GM21737 (cell line): ENCODE measurements around the gene PLBD2.
"Not testable (repeated sequence)": the region's sequence is repeated elsewhere in the genome, so short reads cannot be mapped to it uniquely, and the experiment has no call there.

Experiments
- ATAC-seq: cut with Tn5 transposase; IDR thresholded peaks from one replicate; pipeline ENCODE4 v1.9.1; 2021; ENCODE audit warnings: mild to moderate bottlenecking, moderate library complexity; ENCODE audit not compliant: unreplicated experiment

The PLBD2 gene

DNA sequence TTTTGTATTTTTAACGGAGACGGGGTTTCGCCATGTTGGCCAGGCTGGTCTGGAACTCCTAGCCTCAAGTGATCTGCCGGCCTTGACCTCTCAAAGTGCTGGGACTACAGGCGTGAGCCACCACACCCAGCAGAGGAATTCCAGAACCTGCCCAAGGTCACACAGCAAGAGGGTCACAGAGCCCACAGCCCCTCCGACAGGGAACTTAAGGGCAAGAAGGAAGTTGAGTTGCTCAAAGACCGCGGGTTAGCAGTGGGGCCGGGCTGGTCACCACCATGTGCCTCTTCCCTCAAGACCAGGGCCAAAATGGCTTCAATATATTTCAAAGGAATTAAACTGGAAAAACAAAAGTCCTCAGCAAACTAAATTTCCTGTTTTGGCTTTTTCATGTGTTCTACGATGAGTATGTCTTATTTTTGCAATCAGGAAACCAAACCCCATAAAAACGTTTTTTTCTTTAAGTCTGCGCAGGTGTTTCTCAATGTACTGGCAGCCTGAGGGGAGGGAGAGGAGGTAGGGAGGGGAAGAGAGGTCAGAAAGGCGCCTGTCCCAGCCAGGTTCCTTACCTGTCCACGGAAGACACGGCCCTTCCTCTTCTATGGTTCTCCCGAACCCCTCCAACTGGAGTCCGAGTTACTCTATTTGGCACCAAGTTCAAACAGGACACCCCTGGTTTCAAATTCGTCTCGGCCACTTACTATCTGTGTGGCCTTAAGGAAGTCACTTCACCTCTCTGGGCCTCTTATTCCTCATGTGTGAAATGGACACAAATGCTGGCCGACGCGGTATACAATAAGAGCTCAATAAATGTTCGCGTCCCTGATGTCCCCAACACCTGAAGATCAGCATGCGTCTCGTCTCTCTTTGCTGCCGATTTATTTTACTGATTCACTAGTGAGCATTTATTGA, 24.3 kb upstream of the PLBD2 start:
- peak; percentile 10 for ATAC-seq

DNA sequence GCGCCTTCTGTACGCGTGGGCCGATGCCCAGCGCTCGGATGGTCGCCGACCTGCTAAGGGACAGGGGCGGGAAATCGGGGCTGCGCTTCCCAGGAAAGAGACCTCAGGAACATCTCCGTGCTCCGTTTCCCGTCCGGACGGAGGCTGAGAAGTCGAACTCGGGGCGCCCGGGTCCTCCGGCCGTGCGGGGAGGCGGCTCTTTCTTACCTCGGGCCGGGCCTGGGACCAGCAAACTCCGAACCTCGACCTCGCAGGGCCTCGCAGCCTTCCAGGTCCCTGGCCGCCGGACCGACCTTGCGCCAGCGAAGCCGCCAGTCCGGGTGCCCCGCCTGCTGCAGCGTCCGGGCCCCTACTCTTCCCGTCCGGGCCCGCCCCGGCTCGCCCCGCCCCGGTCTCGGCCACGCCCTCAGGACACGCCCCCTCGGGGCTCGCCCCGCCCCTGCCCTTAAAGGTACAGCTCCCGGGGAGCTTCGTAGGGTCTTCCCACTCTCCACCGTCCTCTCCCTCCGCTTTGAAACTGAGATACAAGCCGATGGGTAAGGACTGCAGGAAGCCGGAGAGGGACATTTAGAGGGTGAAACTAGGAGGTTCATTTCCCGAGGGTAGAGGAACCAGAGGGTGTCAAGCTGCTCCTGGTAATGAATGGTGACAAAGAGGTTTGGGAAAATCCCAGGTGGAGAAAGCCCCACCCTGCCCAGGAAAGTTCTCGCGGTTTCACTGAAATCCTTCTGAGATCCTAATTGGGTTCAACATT, 23.4 kb upstream of the PLBD2 start, which contains the start of gene SLC8B1:
SLC8B1 (minus strand) TSS at position 324 of the 754 bp plus-strand sequence. CDS start 2,231 bp downstream, outside the sequence.
- ATAC-seq: peak; percentile 94

DNA sequence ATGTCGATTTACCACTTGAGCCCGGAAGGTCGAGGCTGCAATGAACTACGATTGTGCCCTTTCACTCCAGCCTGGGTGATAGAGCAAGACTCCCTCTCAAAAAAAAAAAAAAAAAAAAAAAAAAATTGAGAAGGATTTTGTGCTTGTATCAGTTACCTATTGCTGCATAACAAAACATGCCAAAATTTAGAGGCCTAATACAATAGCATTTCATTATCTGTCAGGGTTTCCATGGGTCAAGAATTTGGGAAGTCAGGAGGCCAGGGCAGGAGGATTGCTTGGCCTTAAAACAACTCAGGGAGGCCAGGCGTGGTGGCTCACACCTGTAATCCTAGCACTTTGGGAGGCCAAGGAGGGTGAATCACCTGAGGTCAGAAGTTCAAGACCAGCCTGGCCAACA, 18.8 kb upstream of the PLBD2 start:
- ATAC-seq: no peak

DNA sequence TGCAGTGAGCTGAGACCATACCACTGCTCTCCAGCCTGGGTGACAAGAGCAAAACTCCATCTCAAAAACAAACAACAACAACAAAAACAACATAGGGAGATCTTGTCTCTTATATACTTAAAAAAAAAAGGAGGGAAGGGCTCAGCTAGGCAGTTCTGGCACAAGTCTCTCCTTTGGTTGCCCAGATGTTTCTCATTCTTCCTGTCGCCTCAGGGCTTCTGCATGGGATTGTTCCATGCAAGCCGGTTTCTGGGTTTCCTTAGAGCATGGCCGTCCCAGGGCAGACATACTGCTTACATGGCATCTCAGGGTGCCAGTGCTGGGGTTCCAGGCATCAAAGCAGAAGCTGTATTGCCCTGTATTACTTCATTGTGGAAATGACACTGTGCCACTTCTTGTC, 18.3 kb upstream of the PLBD2 start:
- ATAC-seq: no peak

DNA sequence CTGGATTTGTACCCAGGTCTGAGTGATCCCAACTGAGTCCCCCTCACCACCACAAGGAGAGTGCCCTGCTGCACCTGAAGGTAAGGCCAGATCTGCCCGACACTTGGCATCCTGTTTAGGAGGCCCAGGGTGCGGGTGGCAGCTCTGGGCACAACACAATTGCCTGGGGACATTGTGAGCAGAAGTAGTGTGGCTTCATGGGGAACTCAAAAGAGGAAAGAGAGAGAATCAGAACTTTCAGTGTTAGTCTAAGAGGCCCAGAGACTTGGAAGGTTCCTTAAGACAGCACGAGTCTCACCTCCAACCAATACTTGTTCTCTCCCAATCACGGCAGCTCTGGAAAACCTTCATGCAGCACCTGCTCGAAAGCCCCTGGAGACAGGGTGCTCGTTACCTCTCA, 16.9 kb upstream of the PLBD2 start:
- ATAC-seq: no peak

DNA sequence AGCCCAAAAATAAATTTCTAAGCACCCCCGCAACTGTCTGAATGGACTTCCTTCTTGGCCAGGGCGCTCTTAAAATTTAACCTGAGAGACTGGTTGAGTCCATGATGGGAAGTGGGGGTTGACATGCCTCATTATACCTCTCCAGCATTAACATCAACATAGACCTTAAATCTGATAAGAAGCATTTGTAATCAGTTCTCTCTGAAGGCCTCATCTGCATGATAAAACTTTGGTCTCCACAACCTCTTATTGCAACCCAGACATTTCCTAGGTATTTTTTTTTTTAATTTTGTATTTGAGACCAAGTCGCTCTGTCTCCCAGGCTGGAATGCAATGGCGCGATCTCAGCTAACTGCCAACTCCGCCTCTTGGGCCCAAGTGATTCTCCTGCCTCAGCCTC, 13.1 kb upstream of the PLBD2 start:
- no peak for ATAC-seq

DNA sequence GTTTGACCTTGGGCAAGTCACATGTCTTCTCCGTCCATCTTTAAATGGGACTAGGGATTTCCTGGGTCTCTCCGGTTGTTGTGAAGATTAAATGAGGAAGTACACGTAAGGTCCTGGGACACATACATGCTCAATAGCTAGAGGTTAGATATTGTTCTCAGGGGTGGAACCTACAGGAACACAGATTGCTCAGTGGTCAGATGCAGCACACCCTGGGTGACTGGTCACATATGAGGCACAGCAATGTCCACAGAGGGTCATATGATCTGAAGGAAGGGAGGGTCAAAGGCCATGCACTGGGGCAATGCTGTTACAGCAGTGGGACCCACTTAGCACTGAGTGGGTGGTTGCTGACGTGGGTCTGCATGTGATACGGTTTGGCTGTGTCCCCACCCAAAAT, 12.0 kb upstream of the PLBD2 start:
- no peak for ATAC-seq

DNA sequence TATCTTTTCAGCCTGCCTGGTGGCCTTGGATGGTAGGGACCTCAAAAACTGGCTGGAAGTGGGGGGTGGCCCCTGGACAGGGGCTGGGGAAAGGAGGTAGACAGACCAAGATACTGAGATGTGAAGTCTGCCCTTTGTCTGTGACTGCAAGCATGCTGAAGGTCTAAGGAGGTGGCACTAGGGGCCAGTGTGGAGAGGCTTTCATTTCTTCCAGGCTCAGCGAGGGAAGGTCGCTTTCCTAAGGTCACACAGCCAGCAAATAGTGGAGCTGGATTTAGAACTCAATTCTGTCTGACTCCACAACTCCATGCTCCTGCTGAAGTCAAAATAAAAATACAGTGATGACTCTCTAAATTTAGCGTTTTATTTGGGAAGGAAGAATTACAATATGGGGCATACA, 11.3 kb upstream of the PLBD2 start:
- ATAC-seq: no peak

DNA sequence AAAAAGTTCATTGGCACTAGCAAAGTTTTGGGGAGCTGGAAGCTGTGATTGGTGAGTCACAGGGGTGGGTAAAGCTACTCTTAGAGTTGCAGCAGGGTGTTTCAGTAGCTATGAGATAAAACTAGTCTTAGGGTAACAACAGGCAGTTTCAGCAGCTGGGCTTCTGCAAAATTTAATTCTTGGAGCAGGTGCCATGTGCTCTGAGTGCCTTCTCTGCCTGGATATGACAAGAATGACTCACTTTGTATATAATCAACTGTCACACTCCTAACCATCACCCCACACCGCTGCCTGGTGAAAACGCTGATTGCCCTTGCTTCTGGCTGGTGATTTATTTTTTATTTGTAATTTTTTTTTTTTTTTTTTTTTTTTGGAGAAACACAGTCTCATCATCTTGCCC, 10.5 kb upstream of the PLBD2 start:
- no peak for ATAC-seq

DNA sequence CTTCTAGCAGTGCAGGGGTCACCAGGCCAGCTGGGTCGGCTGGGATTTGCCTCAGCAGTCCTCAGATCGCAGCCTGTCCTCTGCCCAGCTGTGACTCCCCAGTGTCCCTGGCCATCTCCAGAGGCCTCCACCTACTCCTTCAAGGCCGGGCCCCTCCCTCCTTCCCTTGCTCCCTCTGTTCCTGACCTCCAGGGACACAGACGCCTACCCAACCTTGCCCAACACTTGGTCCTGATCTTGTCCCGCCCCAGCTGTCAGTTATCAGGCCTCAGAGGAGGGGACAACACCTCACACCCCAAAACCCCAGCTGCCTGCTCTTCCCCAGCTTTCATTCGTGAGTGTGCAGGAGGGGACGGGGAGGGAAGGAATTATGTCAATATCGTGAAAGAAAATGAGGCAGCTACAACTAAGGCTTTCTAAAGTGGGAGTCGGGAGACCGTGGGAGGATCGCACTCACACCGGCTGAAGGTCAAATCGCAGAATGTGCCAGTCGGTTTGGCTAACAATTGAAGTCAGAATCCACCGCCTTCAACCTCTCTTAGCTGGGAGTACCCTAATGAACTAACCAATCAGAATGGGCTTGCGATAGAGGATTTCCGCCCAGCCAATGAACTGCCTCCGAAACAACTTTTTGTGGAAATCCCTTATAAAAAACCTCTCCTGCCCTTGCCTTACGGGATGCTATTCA, 9.4 kb upstream of the PLBD2 start:
- no peak for ATAC-seq

DNA sequence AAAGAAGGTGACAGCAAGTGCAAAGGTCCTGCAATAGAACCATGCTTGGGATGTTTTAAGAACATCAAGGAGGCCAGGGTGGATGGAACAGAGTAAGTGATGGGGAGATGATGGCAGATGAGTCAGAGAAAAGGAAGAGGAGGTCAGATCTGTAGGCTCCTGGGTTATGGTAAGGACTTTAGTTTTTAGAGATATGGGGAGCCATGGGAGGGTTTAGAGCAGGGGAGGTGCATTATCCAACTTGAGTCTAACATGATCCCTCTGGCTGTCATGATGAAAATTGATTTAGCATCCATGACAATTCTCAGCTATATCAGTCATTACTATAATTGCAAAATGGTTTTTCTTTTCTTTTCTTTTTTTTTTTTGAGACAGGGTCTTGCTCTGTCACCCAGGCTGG, 7.3 kb upstream of the PLBD2 start:
- ATAC-seq: no peak

DNA sequence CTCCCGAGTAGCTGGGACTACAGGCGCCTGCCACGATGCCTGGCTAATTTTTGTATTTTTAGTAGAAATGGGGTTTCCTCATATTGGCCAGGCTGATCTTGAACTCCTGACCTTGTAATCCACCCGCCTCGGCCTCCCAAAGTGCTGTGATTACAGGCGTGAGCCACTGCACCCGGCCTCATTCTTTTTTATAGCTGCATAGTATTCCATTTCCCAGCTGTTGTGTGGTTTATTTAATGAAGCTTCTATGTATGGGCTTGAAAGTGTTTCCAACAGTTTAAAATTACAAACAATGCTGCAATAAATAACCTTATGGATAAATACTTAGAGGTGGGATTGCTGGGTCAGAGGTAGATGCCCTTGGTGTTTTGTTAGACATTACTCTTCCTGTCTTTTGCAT, 4.2 kb upstream of the PLBD2 start:
- not testable (repeated sequence) for ATAC-seq

DNA sequence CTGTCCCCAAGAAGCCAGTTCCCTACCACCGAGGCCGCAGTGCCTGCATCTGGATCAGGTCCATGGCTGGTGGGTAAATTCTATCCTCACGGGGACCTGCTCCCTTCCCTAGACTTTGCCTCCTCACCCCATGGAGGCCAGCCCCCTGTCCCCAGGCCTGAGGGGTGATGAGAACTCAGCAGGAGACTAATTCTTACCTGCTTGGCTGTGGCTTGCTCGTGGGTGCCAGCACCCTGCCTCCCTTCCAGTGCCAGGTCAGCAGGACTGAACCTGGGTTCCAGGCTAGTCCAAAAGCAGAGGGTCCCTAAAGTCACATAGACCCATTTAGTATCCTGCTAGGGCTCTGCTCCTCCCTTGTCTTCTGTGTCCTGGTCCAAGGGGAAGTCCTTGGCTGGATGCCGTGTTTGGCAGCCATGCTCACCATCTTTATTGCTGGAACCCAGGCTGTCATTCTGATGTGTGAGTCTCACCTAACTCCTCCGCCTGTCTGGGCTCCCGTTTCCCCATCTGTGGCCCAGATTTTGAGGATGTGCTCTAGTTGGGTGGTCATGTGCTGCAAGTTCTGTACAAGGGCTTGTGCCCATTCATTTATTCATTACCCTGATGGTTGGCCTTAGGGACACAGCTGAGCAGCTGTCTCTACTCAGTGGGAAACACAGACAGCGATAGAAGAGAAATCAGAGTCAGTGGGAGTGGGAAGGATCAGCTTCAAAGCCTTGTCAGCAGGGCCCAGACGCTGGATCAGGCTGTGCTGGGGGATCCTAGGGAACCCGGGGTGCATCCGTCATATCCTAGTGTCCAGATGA, 949 bp downstream of the PLBD2 start:
- no peak for ATAC-seq

DNA sequence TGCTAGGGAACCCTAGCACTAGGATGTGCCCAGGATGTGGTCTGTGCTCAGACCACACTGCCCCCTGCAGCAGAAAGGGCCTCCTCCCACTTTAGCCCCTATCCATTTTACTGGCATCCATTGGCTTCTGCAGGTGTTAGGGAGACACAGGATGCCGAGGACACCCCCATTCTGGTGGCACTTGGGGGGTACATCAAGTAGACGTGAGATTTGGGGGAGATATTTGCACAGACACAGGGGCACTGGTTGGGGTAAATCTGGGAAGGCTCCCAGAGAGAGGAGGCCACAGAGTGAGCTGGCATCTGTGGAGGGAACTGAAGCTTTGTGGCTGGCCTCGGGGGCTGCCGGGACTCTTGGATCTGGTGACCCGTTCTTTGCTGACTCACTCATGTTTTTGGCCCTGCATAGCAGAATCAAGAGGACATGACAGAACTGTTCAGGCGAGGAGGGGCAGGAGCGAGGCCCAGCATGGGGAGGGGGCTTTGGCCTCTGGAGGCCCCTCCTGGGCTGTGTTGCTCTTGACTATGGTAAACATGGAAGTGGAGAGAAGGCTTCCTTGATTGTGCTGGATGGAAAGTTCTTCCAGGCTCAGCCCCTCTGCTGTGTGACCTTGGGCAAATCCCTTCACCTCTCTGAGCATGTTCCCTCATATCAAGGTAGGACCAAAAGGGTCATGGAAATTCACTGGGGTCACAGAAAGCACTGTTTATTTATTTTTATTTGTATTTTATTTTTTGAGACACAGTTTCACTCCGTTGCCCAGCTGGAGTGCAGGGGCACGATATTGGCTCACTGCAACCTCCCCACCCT, 1.8 kb downstream of the PLBD2 start:
- no peak for ATAC-seq

DNA sequence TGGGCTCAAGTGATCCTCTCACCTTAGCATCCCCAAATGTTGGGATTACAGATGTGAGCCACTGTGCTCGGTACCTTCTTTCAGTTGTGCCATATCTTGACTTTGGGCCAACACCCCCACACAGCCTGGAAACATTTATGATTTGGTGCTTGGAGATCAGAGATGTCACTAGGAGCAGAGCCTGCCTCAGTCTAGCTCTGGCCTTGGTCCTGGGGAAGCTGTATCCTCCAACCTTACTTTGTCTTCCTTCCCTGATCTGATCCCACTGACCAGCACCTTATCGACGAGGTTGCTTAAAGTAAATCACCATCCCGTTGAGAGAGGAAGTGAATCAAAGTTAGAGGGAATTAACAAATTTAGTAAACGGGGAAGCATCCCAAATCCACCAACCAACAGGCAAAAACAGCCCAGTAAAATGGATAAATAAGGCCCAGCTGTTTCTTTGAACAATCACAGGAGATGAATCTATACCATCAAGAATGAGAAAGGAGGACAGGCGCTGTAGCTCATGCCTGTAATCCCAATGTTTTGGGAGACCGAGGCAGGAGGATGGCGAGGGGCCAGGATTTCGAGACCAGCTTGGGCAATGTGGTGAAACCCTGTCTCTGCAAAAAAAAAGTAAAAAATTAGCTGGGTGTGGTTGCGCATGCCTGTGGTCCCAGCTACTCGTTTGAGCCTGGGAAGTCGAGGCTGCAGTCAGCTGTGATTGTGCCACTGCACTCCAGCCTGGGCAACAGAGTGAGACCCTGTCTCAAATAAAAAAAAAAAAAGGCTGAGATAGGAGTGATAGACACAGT, 3.4 kb downstream of the PLBD2 start:
- ATAC-seq: no peak

DNA sequence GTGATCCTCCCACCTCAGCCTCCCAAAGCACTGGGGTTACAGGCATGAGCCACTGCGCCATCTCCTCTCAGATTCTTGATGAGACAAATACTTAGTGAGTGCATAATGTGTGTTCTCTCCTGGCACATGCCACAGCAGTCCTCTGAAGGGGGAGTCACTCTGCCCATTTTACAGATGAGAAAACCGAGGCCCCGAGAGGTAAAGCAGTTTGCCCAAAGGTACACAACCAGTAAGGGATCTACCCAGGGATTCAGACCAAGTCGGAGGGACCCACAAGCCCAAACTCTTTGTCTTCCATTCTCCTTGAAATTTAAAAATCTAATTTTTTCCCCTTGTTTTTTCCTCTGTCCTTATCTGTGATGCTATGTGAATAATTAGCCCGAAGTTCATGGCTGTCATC, 6.3 kb downstream of the PLBD2 start:
- no peak for ATAC-seq

DNA sequence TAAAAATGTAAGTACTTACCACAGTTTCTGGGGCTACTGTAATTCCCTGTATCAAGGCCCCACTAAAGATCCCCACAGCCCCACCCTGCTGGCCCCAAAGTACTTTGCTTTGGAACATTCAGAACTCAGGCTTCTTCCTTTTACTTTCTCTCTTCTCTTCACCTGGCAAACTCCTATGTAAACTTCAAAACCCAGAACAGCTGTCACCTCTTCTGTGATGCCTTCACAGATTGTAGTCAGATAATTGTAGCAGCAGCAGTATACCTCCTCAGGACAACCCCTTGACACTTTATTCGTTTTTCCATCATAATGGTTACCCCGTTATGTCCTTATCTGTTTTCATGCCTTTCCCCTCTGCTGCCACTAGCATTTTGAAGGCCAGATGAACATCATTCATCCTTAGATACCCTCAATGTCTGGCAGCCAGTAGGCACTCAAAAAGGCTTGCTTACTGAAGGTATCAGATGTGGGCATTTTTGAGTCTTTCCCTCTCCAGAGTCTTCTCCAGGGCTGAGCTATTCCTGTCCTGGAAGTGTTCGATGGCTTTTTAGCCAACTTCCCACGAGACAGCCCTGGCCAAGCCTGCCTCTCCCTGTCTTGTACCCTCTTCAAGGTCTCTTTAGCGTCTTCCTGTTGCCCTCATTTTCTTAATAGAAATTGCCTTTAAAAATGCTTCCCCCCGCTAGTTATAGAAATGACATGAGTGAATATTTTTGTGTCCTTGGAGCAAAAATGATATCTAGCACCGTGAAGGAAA, 7.4 kb downstream of the PLBD2 start:
- ATAC-seq: no peak

DNA sequence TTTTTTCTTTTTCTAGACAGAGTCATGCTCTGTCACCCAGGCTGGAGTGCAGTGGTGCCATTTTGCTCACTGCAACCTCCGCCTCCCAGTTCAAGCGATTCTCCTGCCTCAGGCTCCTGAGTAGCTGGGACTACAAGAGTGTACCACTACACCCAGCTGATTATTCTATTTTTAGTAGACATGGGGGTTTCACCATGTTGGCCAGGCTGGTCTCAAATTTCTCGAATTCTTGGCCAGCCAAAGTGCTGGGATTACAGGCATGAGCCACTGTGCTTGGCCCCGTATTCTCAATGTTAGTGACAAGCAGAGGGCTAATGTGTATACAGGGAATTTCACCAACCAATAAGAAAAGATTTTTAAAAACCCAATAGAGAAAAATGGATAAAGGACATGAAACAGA, 8.4 kb downstream of the PLBD2 start:
- no peak for ATAC-seq
